Measurements from ENCODE around the gene SPTBN1. TPM values are rescaled to one million over a fixed set of nuclear protein-coding genes. Genes with fewer than 3 reads are reported as not detected.
A peak's percentile ranks its signal among the peaks of the same experiment; 100 is the strongest.

Gene SPTBN1
- total and polyA plus RNA-seq, 2 of the 4 experiments (the other 2 are of a cell fraction) = 49.1 to 241 TPM

DNA sequence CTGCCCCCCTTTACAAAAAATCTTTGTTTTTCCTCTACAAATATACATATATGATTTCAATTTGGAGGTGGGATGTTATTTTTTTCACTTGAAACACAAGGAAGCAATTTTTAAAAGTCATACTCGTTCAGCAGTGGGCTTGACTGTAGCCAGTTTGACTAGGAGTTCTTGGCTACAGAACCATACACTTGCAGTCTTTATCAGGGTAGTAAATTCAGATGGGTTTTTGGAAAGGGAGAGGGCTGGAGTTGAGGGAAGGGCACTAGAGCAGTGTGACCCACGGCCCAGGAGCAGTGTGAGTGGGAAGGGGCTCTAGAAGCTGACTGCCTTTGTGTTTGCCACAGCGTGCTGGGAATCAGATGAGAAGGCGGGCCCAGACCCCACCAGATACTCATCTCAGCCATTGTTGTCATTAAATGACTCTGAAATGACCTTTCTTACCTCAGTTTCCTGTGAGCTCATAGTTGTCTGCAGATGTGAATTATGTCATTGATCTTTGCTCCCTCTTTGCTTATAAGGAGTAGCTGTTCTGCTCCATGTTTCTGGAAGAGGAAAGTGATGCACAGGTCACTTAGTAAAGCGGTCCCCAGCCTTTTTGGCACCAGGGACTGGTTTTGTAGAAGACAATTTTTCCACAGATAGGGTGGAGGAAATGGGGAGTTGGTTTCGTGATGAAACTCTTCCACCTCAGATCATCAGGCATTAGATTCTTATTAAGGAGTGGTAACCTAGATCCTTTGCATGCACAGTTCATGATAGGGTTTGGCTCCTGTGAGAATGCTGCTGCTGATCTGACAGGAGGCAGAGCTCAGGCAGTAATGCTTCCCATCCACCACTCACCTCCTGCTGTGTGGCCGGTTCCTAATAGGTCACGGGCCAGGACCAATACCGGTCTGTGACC lies 116.8 kb downstream of the SPTBN1 start (continued):
- TF ChIP-seq SMC3 (IDR thresholded peaks at IDR 0.05; ENCODE audit: low read depth, low read length) (no peak), RCOR1 (IDR thresholded peaks at IDR 0.05; ENCODE audit: insufficient replicate concordance, low read length) (no peak), CHD1 (IDR thresholded peaks at IDR 0.05; ENCODE audit: low read depth, low read length) (0 out of 2 replicates have a peak, but pooled peaks have one; percentile 82)

DNA sequence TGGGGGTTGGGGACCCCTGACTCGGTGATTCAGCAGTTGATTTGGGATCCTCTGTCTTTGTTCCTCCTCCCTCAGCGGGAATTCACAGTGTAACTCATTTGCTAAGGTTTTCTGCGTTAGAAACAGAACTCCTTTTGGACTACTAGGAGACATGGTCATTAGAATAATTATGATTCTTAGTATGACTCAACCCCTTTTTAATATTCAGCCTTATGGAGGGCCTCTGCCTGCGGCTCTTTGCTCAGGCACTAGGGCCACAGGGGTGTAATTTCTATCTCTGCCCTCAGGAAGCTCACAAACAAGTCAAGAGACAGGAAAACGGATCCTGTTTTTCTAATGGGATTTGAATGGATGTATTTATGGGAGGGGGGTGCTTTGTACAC lies 117.4 kb downstream of the SPTBN1 start:
- Histone ChIP-seq H4K20me1 (ENCODE audit: insufficient read depth, low read length) (peaks cover 34% of the 10 kb centered on the region; the same call in 1 of the 2 replicates), H3K4me1 (ENCODE audit: control insufficient read depth, insufficient read depth, low read length) (peaks cover 38% of the 10 kb centered on the region), H3K9me1 (ENCODE audit: insufficient read depth, low read length) (peaks cover 46% of the 10 kb centered on the region), H3K36me3 (ENCODE audit: control insufficient read depth, insufficient read depth, low read length) (peaks cover 1% of the 10 kb centered on the region; the same call in 1 of the 2 replicates), H3K4me3 (ENCODE audit: insufficient read depth, low read depth, low read length) (no peak overlapping the region), H2AK9ac (replicated peaks; ENCODE audit: low read depth, low read length, poor library complexity) (no peak overlapping the region), H2BK20ac (ENCODE audit: low read depth, low read length) (peak overlapping the region; percentile 59), H3K23ac (ENCODE audit: low read depth, low read length) (peak overlapping the region; percentile 22; the same call in 1 of the 2 replicates), H3K79me1 (ENCODE audit: low read depth in 1 of 2, low read length in 2 of 2) (peaks cover 61 to 85% of the 10 kb centered on the region in 2 experiments), H3K27me3 (ENCODE audit: control insufficient read depth, insufficient read depth, low read length) (no peaks in the 10 kb centered on the region), H4K91ac (ENCODE audit: insufficient read depth, low read depth, low read length) (peak overlapping the region; percentile 45), H2BK15ac (ENCODE audit: low read depth, low read length) (0 out of 3 replicates have a peak overlapping the region, but pooled peaks have one; percentile 47), H3K4me2 (ENCODE audit: low read depth, low read length) (0 out of 2 replicates have a peak overlapping the region, but pooled peaks have one; percentile 11), H2BK5ac (ENCODE audit: low read depth, low read length, poor library complexity, severe bottlenecking) (peak overlapping the region; percentile 59), H3K4ac (ENCODE audit: low read depth, low read length) (peak overlapping the region; percentile 56), H4K5ac (ENCODE audit: low read depth, low read length) (no peak overlapping the region), H3K56ac (ENCODE audit: extremely low read depth, insufficient read depth, low read length) (no peak overlapping the region), H2AK5ac (ENCODE audit: low read depth, low read length) (peak overlapping the region; percentile 60; the same call in 1 of the 2 replicates), H3K9ac (ENCODE audit: low read depth, low read length) (no peak overlapping the region), H3K27ac (ENCODE audit: insufficient read depth, low read length) (peak overlapping the region; percentile 50), H2BK120ac (ENCODE audit: low read depth, low read length) (peak overlapping the region; percentile 45), H2AFZ (replicated peaks; ENCODE audit: low read length, poor library complexity) (no peak overlapping the region), H3K9me3 (ENCODE audit: control insufficient read depth, insufficient read depth, low read length) (no peaks in the 10 kb centered on the region), H3K14ac (replicated peaks; ENCODE audit: low read depth, low read length) (peak overlapping the region; percentile 76; the same call in 1 of the 2 replicates), H3K18ac (ENCODE audit: low read depth, low read length) (peak overlapping the region; percentile 97), H4K8ac (ENCODE audit: low read depth in 2 of 2, low read length in 2 of 2) (peak overlapping the region; percentile 14 to 59; a peak in 1 of 4 replicates)
- CTCF ChIA-PET = no interaction called here
- DNase-seq = no peak
- no peak for ATAC-seq (ENCODE audit: low read depth)
- in situ Hi-C loops (cut with MboI; ENCODE audit: low sequenced_read_pairs) = no loop called here
- dilution Hi-C loops (cut with HindIII; ENCODE audit: low sequenced_read_pairs, unreplicated experiment) = no loop called here
- no CpG with 5 or more reads among the region's 5 CpGs for WGBS, 2 experiments (ENCODE audit: extremely low coverage in 2 of 2, insufficient read length in 1 of 2)
- BruUV-seq (replicated peaks) = no TSS peak
- POLR2A ChIA-PET (ENCODE audit: unreplicated experiment) = no interaction called here
- TF ChIP-seq, protein P1, sequence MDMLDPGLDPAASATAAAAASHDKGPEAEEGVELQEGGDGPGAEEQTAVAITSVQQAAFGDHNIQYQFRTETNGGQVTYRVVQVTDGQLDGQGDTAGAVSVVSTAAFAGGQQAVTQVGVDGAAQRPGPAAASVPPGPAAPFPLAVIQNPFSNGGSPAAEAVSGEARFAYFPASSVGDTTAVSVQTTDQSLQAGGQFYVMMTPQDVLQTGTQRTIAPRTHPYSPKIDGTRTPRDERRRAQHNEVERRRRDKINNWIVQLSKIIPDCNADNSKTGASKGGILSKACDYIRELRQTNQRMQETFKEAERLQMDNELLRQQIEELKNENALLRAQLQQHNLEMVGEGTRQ (IDR thresholded peaks at IDR 0.05; ENCODE audit: low read depth, low read length) = no peak
- TF ChIP-seq BHLHE40 (IDR thresholded peaks at IDR 0.05; ENCODE audit: low read depth, low read length) (no peak), POLR2A (IDR thresholded peaks at IDR 0.05; ENCODE audit: low read depth, low read length) (no peak), MAFK (IDR thresholded peaks at IDR 0.05; ENCODE audit: low read depth, low read length) (no peak), RCOR1 (IDR thresholded peaks at IDR 0.05; ENCODE audit: insufficient replicate concordance, low read length) (no peak), SMC3 (IDR thresholded peaks at IDR 0.05; ENCODE audit: low read depth, low read length) (no peak)
- intact Hi-C loops (cut with micrococcal nuclease) = loop anchor here (5.0 kb wide), 1 partner anchor 241 kb away; a partner anchor contains a TSS

All from IMR-90 (cell line).